Activated T-helper 1 cell treated with Interleukin-2 at 50 U/mL for 16 hours (primary cell): ENCODE data around the gene C14orf119.

Experiments used
- DNase-seq: peaks from one replicate; pipeline ENCODE4 v3.0.0-alpha.2; 2020; ENCODE audit warnings: low read depth

The C14orf119 gene

DNA sequence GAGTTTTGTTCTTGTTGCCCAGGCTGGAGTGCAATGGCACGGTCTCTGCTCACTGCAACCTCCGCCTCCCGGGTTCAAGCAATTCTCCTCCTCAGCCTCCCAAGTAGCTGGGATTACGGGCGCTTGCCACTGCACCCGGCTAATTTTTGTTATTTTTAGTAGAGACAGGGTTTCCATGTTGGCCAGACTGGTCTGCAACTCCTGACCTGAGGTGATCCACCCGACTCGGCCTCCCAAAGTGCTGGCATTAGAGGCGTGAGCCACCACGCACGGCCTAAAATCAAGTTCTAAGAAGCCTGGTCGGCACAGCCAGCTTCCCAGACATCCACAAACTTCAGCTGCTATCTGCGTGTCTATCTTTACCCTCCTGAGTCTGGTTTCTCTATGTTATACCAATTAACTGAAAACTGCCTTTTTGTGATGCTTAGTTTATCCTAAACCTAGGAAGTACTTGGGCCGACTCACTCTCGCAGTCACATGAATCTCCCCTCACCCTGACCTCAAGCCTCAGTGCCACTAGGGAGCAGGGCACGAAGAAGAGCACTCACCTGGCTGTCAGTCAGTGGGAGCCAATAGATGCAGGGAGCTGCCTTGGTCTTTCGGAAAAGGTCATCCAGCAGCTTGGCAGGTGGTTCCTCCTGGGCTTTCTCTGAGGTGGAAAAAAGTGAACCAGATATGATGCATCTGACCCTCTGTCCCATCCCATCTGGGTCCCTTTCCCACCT lies 34.6 kb upstream of the C14orf119 start:
- DNase-seq, result no peak

DNA sequence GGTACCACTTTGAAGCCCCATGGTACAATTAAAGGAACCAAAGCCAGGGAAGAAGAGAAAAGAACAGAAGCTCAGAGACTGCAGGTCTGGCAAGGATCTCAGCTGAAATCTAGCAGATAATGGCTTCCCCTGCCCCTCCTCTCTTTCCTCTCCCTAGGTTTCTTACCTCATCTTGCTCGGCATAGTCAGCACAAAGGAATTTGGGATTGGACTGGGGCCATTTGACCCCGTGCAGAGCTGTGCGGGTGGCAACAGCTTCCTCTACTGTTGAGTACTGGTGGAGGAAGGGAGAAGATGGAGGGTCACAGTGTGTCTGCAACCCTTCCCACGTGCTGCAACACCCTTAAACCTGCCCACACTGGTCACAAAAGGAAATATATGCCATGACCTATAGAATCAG lies 33.3 kb upstream of the C14orf119 start:
- no peak for DNase-seq

GRCh38 chr14:23063601-23064000 lies 31.7 kb upstream of the C14orf119 start:
- no peak for DNase-seq

DNA sequence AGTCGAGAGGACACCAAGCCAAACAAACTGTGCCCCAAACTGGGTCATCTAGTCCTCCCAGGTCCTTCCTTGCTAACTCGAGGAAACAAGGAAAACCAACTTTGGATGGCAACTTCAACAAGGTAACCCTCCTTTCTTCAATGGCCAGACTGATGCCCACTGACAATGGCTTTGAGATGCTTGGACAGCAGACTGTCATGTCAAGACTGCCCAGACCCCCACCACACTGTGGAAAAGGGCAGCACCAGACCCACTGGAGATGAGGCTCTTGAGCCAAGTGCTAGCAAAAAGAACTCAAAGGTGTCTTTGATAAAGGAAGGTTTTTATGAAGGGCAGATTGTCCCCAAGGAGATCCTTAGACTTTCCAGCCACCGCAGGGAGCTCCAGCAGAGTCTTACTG lies 28.9 kb upstream of the C14orf119 start:
- no peak for DNase-seq

GRCh38 chr14:23066855-23067744 lies 28.2 kb upstream of the C14orf119 start:
- no peak for DNase-seq

DNA sequence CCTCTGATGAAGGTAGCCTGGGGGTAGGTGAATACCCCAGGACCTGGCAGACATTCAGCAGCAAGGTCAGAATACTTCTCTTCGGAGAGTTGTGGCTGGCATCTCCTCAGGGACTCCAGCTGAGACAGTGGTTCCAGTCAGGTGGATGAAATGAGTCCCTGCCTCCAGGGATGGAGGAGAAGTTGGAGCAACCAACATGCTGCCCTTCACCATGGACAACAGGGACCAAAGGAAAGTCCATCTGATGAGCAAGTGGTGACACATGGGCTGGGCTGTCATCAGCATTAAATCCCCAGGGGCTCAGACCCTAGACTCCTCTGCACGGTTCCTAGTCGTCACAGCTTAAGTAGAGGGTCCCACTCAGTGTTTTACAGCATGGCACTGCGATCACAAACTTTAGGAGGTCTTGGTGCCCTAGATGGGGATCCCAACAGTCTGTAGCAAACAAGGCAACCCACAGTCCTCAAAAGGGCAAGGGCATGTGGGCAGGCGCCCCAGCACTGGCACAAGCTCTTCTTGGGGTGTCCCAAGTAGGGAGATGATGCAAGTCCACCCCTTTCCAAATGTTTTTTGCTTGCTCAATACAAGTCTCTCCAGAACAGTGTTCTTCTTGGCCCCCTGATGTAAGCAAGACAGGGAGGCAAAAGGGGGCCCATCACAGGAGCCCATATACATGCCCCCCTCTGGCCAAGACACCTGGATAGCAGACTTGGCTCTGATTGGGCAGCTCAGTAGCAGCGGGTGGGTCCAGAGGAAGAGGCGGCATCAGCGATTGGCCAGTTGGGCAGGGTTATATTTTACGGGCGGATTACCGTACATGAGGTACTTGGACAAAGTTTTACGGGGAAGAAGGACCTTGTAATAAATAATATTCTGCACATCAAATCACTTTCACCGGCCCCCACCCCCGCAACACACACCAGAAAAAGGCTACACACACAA lies 27.2 kb upstream of the C14orf119 start:
- no peak for DNase-seq

- DNase-seq, result peak; percentile 44
Measured at GRCh38 chr14:23068789-23069412, 26.4 kb upstream of the C14orf119 start.

DNA sequence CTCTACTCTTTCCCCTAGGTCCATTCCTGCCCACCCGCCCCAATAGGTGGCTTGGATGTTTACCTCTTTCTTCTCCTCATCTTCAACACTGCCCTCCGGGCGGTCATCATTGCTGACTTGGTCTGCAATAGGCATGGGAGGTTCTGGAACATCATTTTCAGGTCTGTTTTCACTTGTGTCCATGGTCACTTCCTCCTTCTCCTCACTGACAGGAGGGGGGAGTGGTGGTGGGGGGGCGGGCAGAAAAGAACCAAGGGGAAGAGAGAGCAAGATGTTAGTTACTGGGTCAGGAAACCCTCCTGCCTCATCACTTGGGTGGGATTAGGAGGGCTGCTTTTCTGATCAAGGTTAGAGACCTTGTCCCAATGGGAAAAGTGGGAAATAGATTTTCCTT lies 25.9 kb upstream of the C14orf119 start:
- DNase-seq, result no peak

- DNase-seq, result no peak
Measured at GRCh38 chr14:23070262-23071129, 24.8 kb upstream of the C14orf119 start.

GRCh38 chr14:23071244-23071920 lies 23.9 kb upstream of the C14orf119 start:
- peak; percentile 60 for DNase-seq

DNA sequence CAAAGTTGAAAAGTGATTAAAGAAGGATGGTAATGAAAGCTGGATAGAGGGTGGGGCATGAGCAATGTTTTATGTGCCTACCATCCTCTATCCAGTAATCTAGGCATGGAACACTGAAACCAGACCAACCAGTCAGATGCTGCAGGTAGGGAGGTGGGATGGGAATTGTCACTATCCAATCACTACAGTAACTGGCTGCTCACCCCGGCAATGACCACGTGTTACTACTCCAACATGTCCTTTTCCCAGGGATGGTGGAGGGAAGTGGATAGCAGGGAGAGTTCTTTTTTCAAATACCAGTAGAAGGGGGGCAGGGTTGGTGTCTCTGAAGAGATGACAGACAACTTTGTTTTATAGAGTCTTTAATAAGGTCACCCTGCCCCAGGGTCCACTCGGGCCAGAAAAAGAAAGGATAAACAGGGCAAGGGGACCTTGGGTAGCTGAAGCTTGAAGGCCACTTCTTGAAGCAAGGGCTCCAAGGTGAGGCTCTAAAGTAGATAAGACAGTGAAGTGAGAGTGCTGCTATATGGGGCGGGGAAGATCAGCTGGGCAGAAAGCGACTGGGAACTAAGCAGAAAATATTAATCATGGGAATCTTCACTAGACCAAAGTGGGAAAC lies 23.3 kb upstream of the C14orf119 start:
- no peak for DNase-seq

DNA sequence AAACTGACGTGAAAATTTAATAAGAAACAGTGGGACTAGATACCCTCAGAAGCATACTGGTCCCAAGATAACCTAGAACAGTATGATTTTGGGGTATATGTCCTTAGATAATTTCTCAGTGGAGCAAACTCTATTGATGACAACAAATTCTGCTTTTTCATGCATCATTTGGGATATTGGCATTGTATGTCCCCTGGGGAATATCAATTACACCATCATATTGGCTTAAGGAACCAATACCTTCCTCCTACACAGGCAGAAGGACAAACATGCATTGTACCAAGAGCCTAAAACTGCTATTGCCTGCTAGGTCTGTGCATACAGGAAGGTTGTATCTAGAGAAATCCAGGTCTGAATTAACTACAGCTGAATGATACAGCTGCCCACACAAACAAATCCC lies 20.4 kb upstream of the C14orf119 start:
- no peak for DNase-seq

- no peak for DNase-seq
Measured at GRCh38 chr14:23076785-23077408, 18.4 kb upstream of the C14orf119 start.

DNA sequence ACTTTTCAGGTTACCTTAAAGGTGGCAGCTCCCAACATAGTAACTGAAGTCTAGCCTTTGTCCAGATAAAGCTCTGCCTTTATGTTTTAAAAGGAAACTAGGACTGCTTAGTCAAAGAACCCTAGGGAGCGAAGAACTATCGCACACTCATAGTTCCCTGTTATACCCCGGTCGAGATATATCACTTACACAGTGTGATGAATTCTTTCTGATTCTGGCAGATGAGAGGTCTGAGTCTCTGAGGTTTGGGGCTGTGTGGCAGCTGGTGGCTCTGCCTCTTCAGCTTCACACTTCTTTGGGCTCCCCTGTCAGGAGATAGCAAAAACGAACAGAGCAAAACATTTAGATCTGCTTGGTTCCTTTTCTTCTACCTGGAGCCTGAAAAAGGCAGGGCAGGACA lies 17.3 kb upstream of the C14orf119 start:
- DNase-seq, result no peak

GRCh38 chr14:23078692-23079116 lies 16.6 kb upstream of the C14orf119 start:
- no peak for DNase-seq

DNA sequence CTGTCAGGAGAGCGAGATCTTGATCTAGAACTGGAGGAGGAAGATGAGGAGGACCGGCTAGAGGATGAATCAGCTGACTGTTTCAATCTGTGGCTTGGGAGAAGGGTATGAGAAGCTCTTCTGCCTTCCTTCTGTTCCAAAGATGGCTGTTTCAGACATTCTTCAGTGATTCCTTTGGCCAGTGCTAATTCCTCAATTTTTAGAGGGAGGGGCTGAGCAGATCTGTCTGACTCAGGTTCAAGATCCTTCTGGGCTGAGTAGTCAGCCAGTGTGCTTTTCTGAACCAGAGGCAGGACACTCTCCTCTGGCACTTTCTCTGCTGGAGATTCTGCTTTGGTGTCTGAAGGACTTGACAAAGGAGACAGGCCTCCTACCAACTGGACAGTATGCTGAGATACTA lies 15.6 kb upstream of the C14orf119 start:
- no peak for DNase-seq

DNA sequence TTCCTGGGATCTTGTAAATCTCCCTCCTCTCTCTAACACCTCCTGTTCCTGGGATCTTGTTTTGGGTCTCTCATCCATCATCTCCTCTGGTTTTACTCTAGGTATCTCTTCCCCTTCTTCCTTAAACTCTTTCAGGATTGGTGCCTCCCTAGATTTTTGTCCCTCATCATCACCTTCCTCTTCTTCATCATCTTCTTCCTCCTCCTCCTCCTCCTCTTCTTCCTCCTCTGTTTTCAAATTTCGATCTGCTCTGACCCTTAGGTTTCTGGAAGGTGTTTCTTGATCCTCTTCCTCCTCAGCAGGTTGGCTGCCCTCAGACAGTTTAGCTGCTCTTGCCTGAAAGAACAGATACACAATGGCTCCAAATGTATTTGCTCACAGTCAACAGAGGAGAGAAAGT lies 14.8 kb upstream of the C14orf119 start:
- DNase-seq, result no peak

DNA sequence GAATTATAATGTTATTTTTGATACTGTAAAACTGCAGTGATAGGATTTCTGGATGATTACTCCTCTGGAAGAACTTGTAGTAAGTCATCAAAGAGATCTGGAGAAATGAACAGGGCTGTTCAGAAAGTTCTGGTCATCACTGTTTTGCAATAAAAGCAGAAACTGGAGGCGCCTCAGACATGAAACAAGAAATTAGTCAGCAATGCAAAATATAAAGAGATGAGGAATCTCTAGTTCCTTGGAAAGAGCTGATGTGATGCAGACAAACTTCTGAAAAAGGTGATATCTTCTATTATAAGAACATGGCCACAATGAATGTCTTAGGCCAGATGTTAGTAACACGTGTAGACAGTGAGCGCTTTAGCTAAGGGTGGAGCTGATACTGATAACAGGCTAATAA lies 9.8 kb upstream of the C14orf119 start:
- no peak for DNase-seq

GRCh38 chr14:23086565-23086964 lies 8.7 kb upstream of the C14orf119 start:
- DNase-seq, result no peak
